IMR-90 (cell line): Measurements from ENCODE around the gene SUV39H2. TPM values are rescaled to one million over a fixed set of nuclear protein-coding genes. Genes with fewer than 3 reads are reported as not detected.
A peak's percentile ranks its signal among the peaks of the same experiment; 100 is the strongest.

Experiments used
- ATAC-seq: fragments of 200-7000 bp; cut with Tn5 transposase; 2 replicates; pipeline ENCODE4 v1.9.1; 2020; ENCODE audit warnings: low read depth, mild to moderate bottlenecking, moderate library complexity
- BruUV-seq: library from RNA; stranded (reverse); fragments of 400-500 nt; replicated peaks from 2 replicates; lab custom pipeline; 2021; lab: Mats Ljungman, UMichigan
- CTCF ChIA-PET: fragments of 300-600 bp; formaldehyde crosslinking; extraction: SDS; loops from one replicate; lab custom pipeline; 2021; ENCODE audit warnings: antibody characterized with exemption; lab: Yijun Ruan, JAX
- POLR2A ChIA-PET: fragments of 300-600 bp; sonication (Branson Sonifier 250); formaldehyde crosslinking; loops from one replicate; lab custom pipeline; 2022; ENCODE audit warnings: antibody characterized with exemption; ENCODE audit not compliant: unreplicated experiment; lab: Charles Lee
- DNase-seq: peaks from one replicate; pipeline ENCODE4 v3.0.0; 2013
- H2AFZ ChIP-seq: replicated peaks from 2 replicates; pipeline ENCODE3; 2013; ENCODE audit warnings: low read length, mild to moderate bottlenecking; ENCODE audit not compliant: poor library complexity
- H2AK5ac ChIP-seq: 2 replicates; pipeline ENCODE4 v1.6.1; 2013; ENCODE audit warnings: low read depth, low read length, inconsistent platforms
- H2AK9ac ChIP-seq: replicated peaks from 2 replicates; pipeline ENCODE3; 2013; ENCODE audit warnings: mild to moderate bottlenecking, low read depth, low read length, moderate library complexity; ENCODE audit not compliant: poor library complexity
- H2BK120ac ChIP-seq: 2 replicates; pipeline ENCODE4 v1.6.1; 2013; ENCODE audit warnings: low read depth, low read length, inconsistent platforms
- H2BK15ac ChIP-seq: 3 replicates; pipeline ENCODE4 v1.6.1; 2013; ENCODE audit warnings: low read depth, low read length, inconsistent platforms
- H2BK20ac ChIP-seq: 2 replicates; pipeline ENCODE4 v1.6.1; 2013; ENCODE audit warnings: low read depth, mild to moderate bottlenecking, inconsistent platforms, low read length, moderate library complexity
- H2BK5ac ChIP-seq: 2 replicates; pipeline ENCODE4 v1.6.1; 2013; ENCODE audit warnings: mild to moderate bottlenecking, low read depth, low read length, inconsistent platforms; ENCODE audit not compliant: poor library complexity, severe bottlenecking
- H3K14ac ChIP-seq: replicated peaks from 2 replicates; pipeline ENCODE4 v1.6.1; 2013; ENCODE audit warnings: low read depth, low read length, inconsistent platforms
- H3K18ac ChIP-seq: 2 replicates; pipeline ENCODE4 v1.6.1; 2013; ENCODE audit warnings: low read depth, low read length, control low read depth
- H3K23ac ChIP-seq: 2 replicates; pipeline ENCODE4 v1.6.1; 2013; ENCODE audit warnings: low read depth, low read length, inconsistent platforms
- H3K27ac ChIP-seq: 2 replicates; pipeline ENCODE4 v1.5.1; 2013; ENCODE audit warnings: mild to moderate bottlenecking, control low read depth, low read length; ENCODE audit not compliant: insufficient read depth
- H3K27me3 ChIP-seq: 2 replicates; pipeline ENCODE4 v1.6.1; 2013; ENCODE audit warnings: low read length; ENCODE audit not compliant: control insufficient read depth, insufficient read depth
- H3K36me3 ChIP-seq: 2 replicates; pipeline ENCODE4 v1.6.1; 2013; ENCODE audit warnings: low read length, mixed read lengths; ENCODE audit not compliant: control insufficient read depth, insufficient read depth
- H3K4ac ChIP-seq: 2 replicates; pipeline ENCODE4 v1.6.1; 2013; ENCODE audit warnings: low read depth, low read length, inconsistent platforms
- H3K4me1 ChIP-seq: 2 replicates; pipeline ENCODE4 v1.6.1; 2013; ENCODE audit warnings: low read length, mixed read lengths; ENCODE audit not compliant: control insufficient read depth, insufficient read depth
- H3K4me2 ChIP-seq: 2 replicates; pipeline ENCODE4 v1.6.1; 2013; ENCODE audit warnings: low read depth, mild to moderate bottlenecking, control low read depth, low read length, moderate library complexity
- H3K4me3 ChIP-seq: 2 replicates; pipeline ENCODE4 v1.5.1; 2013; ENCODE audit warnings: low read depth, mild to moderate bottlenecking, control low read depth, low read length, moderate library complexity; ENCODE audit not compliant: insufficient read depth
- H3K56ac ChIP-seq: 2 replicates; pipeline ENCODE4 v1.6.1; 2013; ENCODE audit warnings: low read length, inconsistent platforms; ENCODE audit not compliant: insufficient read depth; ENCODE audit errors: extremely low read depth
- H3K79me1 ChIP-seq, 2 experiments: 2 replicates each; pipeline ENCODE4 v1.6.1; 2013; ENCODE audit warnings: low read length in 2 of 2, inconsistent platforms in 1 of 2, low read depth in 1 of 2
- H3K9ac ChIP-seq: 2 replicates; pipeline ENCODE4 v1.6.1; 2013; ENCODE audit warnings: low read depth, low read length, control low read depth
- H3K9me1 ChIP-seq: 2 replicates; pipeline ENCODE4 v1.6.1; 2013; ENCODE audit warnings: low read length, inconsistent platforms; ENCODE audit not compliant: insufficient read depth
- H3K9me3 ChIP-seq: 2 replicates; pipeline ENCODE4 v1.6.1; 2013; ENCODE audit warnings: low read length; ENCODE audit not compliant: control insufficient read depth, insufficient read depth
- H4K20me1 ChIP-seq: 2 replicates; pipeline ENCODE4 v1.6.1; 2013; ENCODE audit warnings: low read length, inconsistent platforms; ENCODE audit not compliant: insufficient read depth
- H4K5ac ChIP-seq: 2 replicates; pipeline ENCODE4 v1.6.1; 2013; ENCODE audit warnings: mild to moderate bottlenecking, low read depth, low read length, control low read depth
- H4K8ac ChIP-seq, 2 experiments: 2 replicates each; pipeline ENCODE4 v1.6.1; 2013; ENCODE audit warnings: low read depth in 2 of 2, low read length in 2 of 2, control low read depth in 1 of 2, inconsistent platforms in 1 of 2
- H4K91ac ChIP-seq: 2 replicates; pipeline ENCODE4 v1.6.1; 2013; ENCODE audit warnings: low read depth, low read length, inconsistent platforms; ENCODE audit not compliant: insufficient read depth
- BHLHE40 ChIP-seq: fragments of 150-350 bp; IDR thresholded peaks from 2 replicates; pipeline ENCODE4 v1.6.1; 2016; ENCODE audit warnings: mild to moderate bottlenecking, low read depth, low read length
- CEBPB ChIP-seq: IDR thresholded peaks from 2 replicates; pipeline ENCODE4 v1.6.1; 2012; ENCODE audit warnings: low read depth, low read length, improper control_type of control experiment
- CHD1 ChIP-seq: IDR thresholded peaks from 2 replicates; pipeline ENCODE4 v1.6.1; 2012; ENCODE audit warnings: low read depth, low read length, improper control_type of control experiment
- ELK1 ChIP-seq: fragments of 150-350 bp; IDR thresholded peaks from 2 replicates; pipeline ENCODE4 v1.6.1; 2016; ENCODE audit warnings: low read depth, mild to moderate bottlenecking, low read length, moderate library complexity, borderline replicate concordance
- FOS ChIP-seq: fragments of 150-350 bp; IDR thresholded peaks from 2 replicates; pipeline ENCODE4 v1.6.1; 2016; ENCODE audit warnings: low read depth, low read length
- NFE2L2 ChIP-seq: fragments of 150-350 bp; IDR thresholded peaks from 2 replicates; pipeline ENCODE4 v1.6.1; 2016; ENCODE audit warnings: low read depth, mild to moderate bottlenecking, low read length
- RFX5 ChIP-seq: IDR thresholded peaks from 2 replicates; pipeline ENCODE4 v1.8.0; 2012; ENCODE audit warnings: low read depth, mild to moderate bottlenecking, low read length, moderate library complexity
- WGBS, 2 experiments: methylation state at CpG; one replicate each; pipeline versions ENCODE4 v1.1.5 to v1.1.7; 2013; ENCODE audit warnings: missing lambda C conversion rate in 2 of 2; ENCODE audit not compliant: insufficient read length in 1 of 2; ENCODE audit errors: extremely low coverage in 2 of 2; 5-methylcytosine and 5-hydroxymethylcytosine counted together
- dilution Hi-C: fragments of 300-500 bp; cut with HindIII; formaldehyde crosslinking; loops from one replicate; pipeline ENCODE4 v1.14.3; 2018; ENCODE audit warnings: low sequenced_read_pairs; ENCODE audit not compliant: unreplicated experiment
- in situ Hi-C: fragments of 300-500 bp; cut with MboI; formaldehyde crosslinking; loops from 3 replicates; pipeline ENCODE4 v1.14.3; 2019; ENCODE audit warnings: low sequenced_read_pairs, inconsistent platforms, mixed read lengths
- intact Hi-C: fragments of 100-400 bp; cut with micrococcal nuclease; formaldehyde crosslinking; loops from 2 replicates; pipeline ENCODE4 v1.10.0; 2022
- polyA plus RNA-seq, 3 experiments: library from polyadenylated mRNA; depleted of rRNA; stranded (reverse); fragments of >200 nt; gene quantifications; 2 replicates each; pipeline ENCODE4 v1.2.3, GENCODE V29; 2012; ENCODE audit warnings: low replicate concordance in 1 of 3
- total RNA-seq: library from RNA; depleted of rRNA; stranded (reverse); fragments of >200 nt; gene quantifications from 2 replicates; pipeline ENCODE4 v1.2.3, GENCODE V29; 2012

The SUV39H2 gene
- total and polyA plus RNA-seq, 2 of the 4 experiments (the other 2 are of a cell fraction), result 5.3 to 14.5 TPM

GRCh38 chr10:14873090-14873760 is 5.4 kb upstream of the SUV39H2 start:
- Histone ChIP-seq H3K4me1 (peaks cover 7% of the 10 kb centered on the region), H3K9me3 (no peaks in the 10 kb centered on the region), H3K4ac (no peak overlapping the region), H3K14ac (no peak overlapping the region), H2BK5ac (peak overlapping the region; percentile 41), H2AK9ac (no peak overlapping the region), H3K9ac (no peak overlapping the region), H2AK5ac (no peak overlapping the region), H2AFZ (no peak overlapping the region), H2BK120ac (no peak overlapping the region), H3K36me3 (peaks cover 5% of the 10 kb centered on the region), H3K23ac (no peak overlapping the region), H3K9me1 (peaks cover 12% of the 10 kb centered on the region), H4K8ac (no peak overlapping the region), H3K27me3 (no peaks in the 10 kb centered on the region), H4K20me1 (peaks cover 1% of the 10 kb centered on the region; the same call in 1 of the 2 replicates), H2BK15ac (no peak overlapping the region), H3K18ac (no peak overlapping the region), H3K79me1 (peaks cover 18 to 34% of the 10 kb centered on the region in 2 experiments), H2BK20ac (no peak overlapping the region), H3K4me2 (no peak overlapping the region), H3K27ac (no peak overlapping the region), H3K56ac (no peak overlapping the region), H4K91ac (no peak overlapping the region), H3K4me3 (no peak overlapping the region), H4K5ac (no peak overlapping the region)
- DNase-seq (peak; percentile 73), ATAC-seq (peak; percentile 22; the same call in 1 of the 2 replicates)
- dilution Hi-C loops, result no loop called here
- POLR2A ChIA-PET, result no interaction called here
- CTCF ChIA-PET, result interaction anchor here (0.6 kb wide), 1 partner anchor 259 kb away, joined by 5 read pairs; no protein-coding TSS in a partner anchor
- no peak for TF ChIP-seq RFX5
- TF ChIP-seq NFE2L2, result no peak
- no peak for TF ChIP-seq FOS
- TF ChIP-seq ELK1, result no peak
- TF ChIP-seq BHLHE40, result no peak
- no peak for TF ChIP-seq CHD1
- no peak for TF ChIP-seq CEBPB
- in situ Hi-C loops, result no loop called here
- no CpG with 5 or more reads among the region's 2 CpGs for WGBS, 2 experiments
- intact Hi-C loops, result loop anchor here (10.0 kb wide), 1 partner anchor 232 kb away; no protein-coding TSS in a partner anchor
- no TSS peak for BruUV-seq
